Chondrocyte (in vitro differentiated cells): ENCODE data around the gene LMAN1. TPM values are rescaled to one million over a fixed set of nuclear protein-coding genes. Genes with fewer than 3 reads are reported as not detected.

Experiments used
- DNase-seq: peaks from one replicate; pipeline ENCODE4 v3.0.0; 2021; ENCODE audit warnings: mixed read lengths, low spot score
- H3K27ac Mint-ChIP-seq: one replicate; pipeline ENCODE4 v1.8.0; 2021; ENCODE audit warnings: mild to moderate bottlenecking, moderate library complexity, mixed read lengths; ENCODE audit not compliant: unreplicated experiment
- H3K27me3 Mint-ChIP-seq: 2 replicates; pipeline ENCODE4 v1.8.0; 2021; ENCODE audit warnings: low read depth, mixed read lengths
- H3K36me3 Mint-ChIP-seq: 2 replicates; pipeline ENCODE4 v1.8.0; 2021; ENCODE audit warnings: low read depth, mixed read lengths
- H3K4me1 Mint-ChIP-seq: 2 replicates; pipeline ENCODE4 v1.8.0; 2021; ENCODE audit warnings: low read depth, mild to moderate bottlenecking, mixed read lengths
- H3K4me3 Mint-ChIP-seq: one replicate; pipeline ENCODE4 v1.8.0; 2021; ENCODE audit warnings: mild to moderate bottlenecking, moderate library complexity, mixed read lengths; ENCODE audit not compliant: unreplicated experiment
- H3K9me3 Mint-ChIP-seq: 2 replicates; pipeline ENCODE4 v1.8.0; 2021; ENCODE audit warnings: low read depth, mixed read lengths
- total RNA-seq: library from RNA; stranded (reverse); gene quantifications from 3 replicates; pipeline ENCODE4 v1.2.1, GENCODE V29; 2021
- TF ChIP-seq, protein P1 (sequence below): fragments of 200-600 bp; sonication (generic); IDR thresholded peaks from 2 replicates; pipeline ENCODE4 v1.5.0; 2021; ENCODE audit warnings: antibody characterized with exemption, mild to moderate bottlenecking, moderate library complexity

The LMAN1 gene
- total RNA-seq, 1 donor from 2014 or later, result 108 TPM

DNA sequence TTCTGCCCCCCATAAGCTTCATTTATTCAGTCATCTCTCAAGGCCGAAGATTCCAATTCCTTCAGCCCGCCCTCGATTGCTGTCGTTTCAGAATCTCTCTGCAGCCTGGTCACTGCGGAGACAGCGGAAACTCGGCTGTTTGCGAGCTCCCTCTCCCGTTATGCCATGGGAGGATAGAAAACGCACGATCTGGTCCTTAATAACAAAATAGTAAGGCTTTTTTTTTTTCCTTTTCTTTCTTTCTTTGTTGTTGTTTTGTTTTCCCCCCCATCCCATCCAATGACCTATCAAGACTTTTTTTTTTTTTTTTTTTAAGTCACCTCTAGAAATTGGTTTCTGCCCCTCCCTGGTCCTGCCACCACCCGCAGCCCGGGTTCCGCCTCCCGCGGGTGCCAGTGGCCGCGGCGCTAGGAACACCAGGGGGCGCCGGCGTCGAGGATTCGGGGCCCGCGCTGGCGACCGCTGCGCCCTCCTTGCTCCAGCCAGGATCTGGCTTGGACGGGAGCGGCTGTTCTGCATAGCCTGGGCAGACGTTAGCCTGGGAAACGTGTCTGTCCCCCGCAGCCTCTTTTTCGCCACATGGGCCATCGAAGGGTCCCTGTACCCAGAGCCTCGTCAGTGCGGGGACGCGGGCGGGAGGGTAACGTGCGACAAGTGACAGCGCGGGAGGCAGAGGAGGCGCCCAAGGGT lies 50.7 kb downstream of the LMAN1 start:
- Mint-ChIP-seq H3K27ac (no peak overlapping the region), H3K27me3 (peaks cover 44% of the 10 kb centered on the region), H3K36me3 (no peaks in the 10 kb centered on the region), H3K9me3 (no peaks in the 10 kb centered on the region), H3K4me1 (peaks cover 2% of the 10 kb centered on the region), H3K4me3 (peak overlapping the region; percentile 55)
- TF ChIP-seq, protein P1, sequence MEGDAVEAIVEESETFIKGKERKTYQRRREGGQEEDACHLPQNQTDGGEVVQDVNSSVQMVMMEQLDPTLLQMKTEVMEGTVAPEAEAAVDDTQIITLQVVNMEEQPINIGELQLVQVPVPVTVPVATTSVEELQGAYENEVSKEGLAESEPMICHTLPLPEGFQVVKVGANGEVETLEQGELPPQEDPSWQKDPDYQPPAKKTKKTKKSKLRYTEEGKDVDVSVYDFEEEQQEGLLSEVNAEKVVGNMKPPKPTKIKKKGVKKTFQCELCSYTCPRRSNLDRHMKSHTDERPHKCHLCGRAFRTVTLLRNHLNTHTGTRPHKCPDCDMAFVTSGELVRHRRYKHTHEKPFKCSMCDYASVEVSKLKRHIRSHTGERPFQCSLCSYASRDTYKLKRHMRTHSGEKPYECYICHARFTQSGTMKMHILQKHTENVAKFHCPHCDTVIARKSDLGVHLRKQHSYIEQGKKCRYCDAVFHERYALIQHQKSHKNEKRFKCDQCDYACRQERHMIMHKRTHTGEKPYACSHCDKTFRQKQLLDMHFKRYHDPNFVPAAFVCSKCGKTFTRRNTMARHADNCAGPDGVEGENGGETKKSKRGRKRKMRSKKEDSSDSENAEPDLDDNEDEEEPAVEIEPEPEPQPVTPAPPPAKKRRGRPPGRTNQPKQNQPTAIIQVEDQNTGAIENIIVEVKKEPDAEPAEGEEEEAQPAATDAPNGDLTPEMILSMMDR, result peak; percentile 96
- no peak for DNase-seq

GRCh38 chr18:59306640-59307039 lies 52.4 kb downstream of the LMAN1 start:
- Mint-ChIP-seq H3K4me1 (peaks cover 2% of the 10 kb centered on the region), H3K4me3 (no peak overlapping the region), H3K27me3 (peaks cover 45% of the 10 kb centered on the region), H3K27ac (no peak overlapping the region), H3K36me3 (no peaks in the 10 kb centered on the region), H3K9me3 (no peaks in the 10 kb centered on the region)
- TF ChIP-seq, protein P1, result no peak
- no peak for DNase-seq

DNA sequence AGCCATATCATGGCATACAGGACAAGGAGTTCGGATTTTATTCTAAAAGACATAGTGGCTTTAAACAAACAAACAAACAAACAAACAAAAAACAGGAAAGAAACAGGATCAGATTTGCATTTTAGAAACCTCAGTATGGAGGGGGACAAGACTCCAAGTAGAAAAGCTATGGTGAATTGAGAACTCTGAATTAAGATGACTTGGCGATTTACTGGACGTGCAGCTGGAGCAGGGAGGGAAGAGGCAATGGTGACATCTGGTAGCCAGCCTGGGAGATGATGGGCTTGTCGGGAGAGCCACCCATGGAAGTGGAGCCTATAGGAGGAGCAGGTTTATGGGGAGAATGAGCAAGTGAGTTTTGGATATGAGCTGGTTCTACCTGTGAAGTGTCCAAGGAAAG lies 53.8 kb downstream of the LMAN1 start:
- peaks cover 2% of the 10 kb centered on the region for H3K4me1 Mint-ChIP-seq
- no peaks in the 10 kb centered on the region for H3K9me3 Mint-ChIP-seq
- H3K27ac Mint-ChIP-seq, result no peak overlapping the region
- TF ChIP-seq, protein P1, result no peak
- no peaks in the 10 kb centered on the region for H3K36me3 Mint-ChIP-seq
- H3K27me3 Mint-ChIP-seq, result peaks cover 39% of the 10 kb centered on the region
- no peak for DNase-seq
- no peak overlapping the region for H3K4me3 Mint-ChIP-seq

DNA sequence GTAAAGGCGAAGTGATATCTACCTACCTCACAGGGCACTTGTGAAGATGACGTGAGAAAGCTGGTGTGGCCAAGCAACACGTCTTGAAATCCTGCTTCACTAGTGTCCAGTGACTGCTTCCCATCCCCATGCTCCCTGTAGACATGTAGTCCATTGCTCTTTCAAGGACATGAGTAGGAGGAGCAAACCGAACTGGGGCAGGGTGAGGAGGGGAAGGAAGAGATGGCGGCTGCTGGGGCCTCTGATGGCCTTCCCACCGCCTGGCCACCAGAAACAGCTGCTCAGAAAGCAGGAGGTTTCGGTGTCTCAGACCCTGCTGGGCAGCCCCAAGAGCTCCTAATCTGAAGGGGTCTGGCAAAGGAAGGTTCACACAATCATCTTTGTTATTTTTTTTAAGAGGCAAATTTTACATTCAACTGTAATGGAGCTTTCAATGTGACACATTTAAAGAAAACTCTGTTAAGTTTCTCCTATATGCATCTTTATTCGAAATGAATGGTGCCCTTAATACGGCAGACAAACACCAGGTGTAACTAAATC lies 55.3 kb downstream of the LMAN1 start:
- Mint-ChIP-seq H3K4me1 (peaks cover 2% of the 10 kb centered on the region), H3K36me3 (no peaks in the 10 kb centered on the region), H3K4me3 (no peak overlapping the region), H3K9me3 (no peaks in the 10 kb centered on the region), H3K27ac (no peak overlapping the region), H3K27me3 (peaks cover 40% of the 10 kb centered on the region)
- DNase-seq, result no peak
- TF ChIP-seq, protein P1, result no peak

- peaks cover 47% of the 10 kb centered on the region for H3K27me3 Mint-ChIP-seq
- H3K27ac Mint-ChIP-seq, result no peak overlapping the region
- TF ChIP-seq, protein P1, result no peak
- H3K4me3 Mint-ChIP-seq, result no peak overlapping the region
- no peaks in the 10 kb centered on the region for H3K4me1 Mint-ChIP-seq
- H3K9me3 Mint-ChIP-seq, result no peaks in the 10 kb centered on the region
- H3K36me3 Mint-ChIP-seq, result no peaks in the 10 kb centered on the region
- DNase-seq, result no peak
These were observed 56.1 kb downstream of the LMAN1 start for GRCh38 chr18:59303006-59303405.
